GM18868 (cell line): Measurements from ENCODE around the gene MTERF2.

ENCODE experiments used
- ATAC-seq: cut with Tn5 transposase; IDR thresholded peaks from one replicate; pipeline ENCODE4 v1.9.1; 2021; ENCODE audit warnings: mild to moderate bottlenecking, moderate library complexity; ENCODE audit not compliant: unreplicated experiment

Gene MTERF2

DNA sequence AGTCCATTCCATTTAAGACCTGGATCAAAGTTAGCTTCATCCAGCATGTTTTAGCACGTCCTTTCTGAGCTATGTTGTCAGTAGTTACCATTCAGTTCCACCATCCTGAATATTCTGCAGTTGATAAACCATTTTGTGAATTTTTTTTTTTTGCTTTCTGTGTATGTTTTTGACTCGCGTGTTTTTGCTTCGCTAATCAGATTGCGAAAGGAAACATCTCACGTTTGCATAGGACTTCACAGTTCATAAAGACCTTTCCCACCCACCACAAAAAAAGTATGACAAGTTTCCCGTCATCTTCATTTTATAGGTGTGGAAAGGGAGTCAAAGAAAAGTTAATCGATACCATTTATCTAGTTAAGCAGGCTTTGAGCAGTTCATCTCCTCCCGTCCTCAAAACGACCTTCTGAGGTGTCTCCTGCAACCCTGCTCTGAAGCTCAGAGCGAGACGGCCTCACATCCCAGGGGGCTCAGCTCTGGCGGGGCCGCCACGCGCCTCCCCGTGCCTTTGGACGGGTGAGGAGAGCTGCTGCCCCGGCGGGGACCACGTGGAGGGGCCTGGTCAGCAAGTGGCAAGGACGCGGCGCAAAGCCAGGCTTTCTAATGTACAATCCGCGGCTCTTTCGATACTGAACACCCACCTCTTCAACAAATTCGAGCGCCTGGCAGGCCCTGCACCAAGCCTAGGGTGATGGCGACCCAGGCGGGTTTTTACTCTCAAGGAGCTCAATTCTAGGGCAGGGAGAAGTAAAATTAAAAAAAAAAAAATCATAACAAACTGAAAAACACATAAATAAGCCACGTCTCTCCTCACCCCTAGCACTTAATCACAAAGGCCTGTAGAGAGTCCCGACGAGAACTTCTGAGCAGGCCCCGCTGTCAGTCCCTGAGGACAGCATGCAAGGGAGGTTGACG, 32.2 kb downstream of the MTERF2 start:
- ATAC-seq, result peak; percentile 16

GRCh38 chr12:106953352-106954250, 33.3 kb downstream of the MTERF2 start:
- ATAC-seq, result no peak

DNA sequence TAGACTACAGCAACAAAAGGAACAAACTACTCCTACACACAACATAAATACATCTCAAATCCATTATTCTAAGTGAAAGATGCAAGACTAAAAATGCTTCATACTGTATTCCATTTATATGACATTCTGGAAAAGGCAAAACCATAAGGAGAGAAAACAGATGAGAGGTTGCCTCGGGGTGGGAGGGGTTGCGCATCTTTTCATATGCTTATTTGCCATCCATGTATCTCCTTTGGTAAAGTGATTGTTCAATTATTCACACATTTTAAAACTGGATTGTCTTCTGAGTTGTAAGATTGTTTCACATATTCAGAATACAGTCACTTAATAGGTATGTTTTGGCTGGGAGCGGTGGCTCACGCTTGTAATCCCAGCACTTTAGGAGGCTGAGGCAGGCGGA, 36.4 kb downstream of the MTERF2 start:
- no peak for ATAC-seq

DNA sequence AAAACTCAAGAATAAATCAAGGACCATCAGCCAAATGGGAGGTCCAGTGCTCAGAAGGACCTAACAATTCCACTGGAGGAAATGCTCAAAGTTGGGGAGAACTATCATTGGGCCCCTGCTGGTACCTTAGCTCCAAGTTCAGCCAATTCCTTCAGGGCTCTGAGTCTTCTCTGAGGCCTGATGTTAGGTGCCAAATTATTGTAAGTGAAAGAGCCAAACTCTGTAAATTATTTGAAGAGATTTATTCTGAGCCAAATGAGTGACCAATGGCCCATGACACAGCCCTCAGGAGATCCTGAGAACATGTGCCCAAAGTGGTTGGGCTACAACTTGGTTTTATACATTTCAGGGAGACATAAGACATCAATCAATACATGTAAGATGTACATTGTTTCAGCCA, 39.5 kb downstream of the MTERF2 start:
- no peak for ATAC-seq

- ATAC-seq, result no peak
Observed at GRCh38 chr12:106945261-106945851, 41.6 kb downstream of the MTERF2 start.

GRCh38 chr12:106942775-106943174, 44.2 kb downstream of the MTERF2 start:
- ATAC-seq, result no peak

GRCh38 chr12:106941481-106942156, 45.3 kb downstream of the MTERF2 start:
- no peak for ATAC-seq

GRCh38 chr12:106934277-106934676, 52.7 kb downstream of the MTERF2 start:
- ATAC-seq, result no peak
